Stimulated activated CD4-positive, alpha-beta T cell treated with anti-CD3 and anti-CD28 coated beads, Interleukin-4, amount 100 ng/mL, for 24 hours (primary cell): ENCODE data around the gene FMNL1.

Experiments used
- DNase-seq: peaks from one replicate; pipeline ENCODE4 v3.0.0-alpha.2; 2020

FMNL1 gene

GRCh38 chr17:45222996-45223538 is 1.4 kb downstream of the FMNL1 start:
- DNase-seq = no peak

GRCh38 chr17:45223539-45224528 is 2.1 kb downstream of the FMNL1 start:
- peak; percentile 74 for DNase-seq

- peak; percentile 32 for DNase-seq
Measured at GRCh38 chr17:45224671-45225050, 3.0 kb downstream of the FMNL1 start.

GRCh38 chr17:45225051-45225700 is 3.5 kb downstream of the FMNL1 start:
- DNase-seq = peak; percentile 53

- peak; percentile 95 for DNase-seq
Measured at GRCh38 chr17:45225964-45226530, 4.4 kb downstream of the FMNL1 start.

- no peak for DNase-seq
Measured at GRCh38 chr17:45226576-45226975, 4.9 kb downstream of the FMNL1 start.

- DNase-seq = no peak
Measured at GRCh38 chr17:45227101-45227925, 5.6 kb downstream of the FMNL1 start.

GRCh38 chr17:45227926-45228762 is 6.5 kb downstream of the FMNL1 start:
- DNase-seq = peak; percentile 30

- peak; percentile 88 for DNase-seq
Measured at GRCh38 chr17:45228763-45229539, 7.3 kb downstream of the FMNL1 start.

- peak; percentile 41 for DNase-seq
Measured at GRCh38 chr17:45229681-45230409, 8.2 kb downstream of the FMNL1 start.

GRCh38 chr17:45230410-45230786 is 8.7 kb downstream of the FMNL1 start:
- DNase-seq = no peak

GRCh38 chr17:45230787-45231480 is 9.2 kb downstream of the FMNL1 start:
- no peak for DNase-seq

- peak; percentile 33 for DNase-seq
Measured at GRCh38 chr17:45231481-45232116, 9.9 kb downstream of the FMNL1 start.

- DNase-seq = no peak
Measured at GRCh38 chr17:45232514-45233422, 11.1 kb downstream of the FMNL1 start.

- no peak for DNase-seq
Measured at GRCh38 chr17:45233423-45233924, 11.8 kb downstream of the FMNL1 start.

- peak; percentile 54 for DNase-seq
Measured at GRCh38 chr17:45234641-45235415, 13.1 kb downstream of the FMNL1 start.
